ENCODE data around the gene UBE2O. TPM values are rescaled to one million over a fixed set of nuclear protein-coding genes. Genes with fewer than 3 reads are reported as not detected.
A peak's percentile ranks its signal among the peaks of the same experiment; 100 is the strongest.

UBE2O gene
- total RNA-seq, 1 donor from 2014 or later = 19.3 TPM

DNA sequence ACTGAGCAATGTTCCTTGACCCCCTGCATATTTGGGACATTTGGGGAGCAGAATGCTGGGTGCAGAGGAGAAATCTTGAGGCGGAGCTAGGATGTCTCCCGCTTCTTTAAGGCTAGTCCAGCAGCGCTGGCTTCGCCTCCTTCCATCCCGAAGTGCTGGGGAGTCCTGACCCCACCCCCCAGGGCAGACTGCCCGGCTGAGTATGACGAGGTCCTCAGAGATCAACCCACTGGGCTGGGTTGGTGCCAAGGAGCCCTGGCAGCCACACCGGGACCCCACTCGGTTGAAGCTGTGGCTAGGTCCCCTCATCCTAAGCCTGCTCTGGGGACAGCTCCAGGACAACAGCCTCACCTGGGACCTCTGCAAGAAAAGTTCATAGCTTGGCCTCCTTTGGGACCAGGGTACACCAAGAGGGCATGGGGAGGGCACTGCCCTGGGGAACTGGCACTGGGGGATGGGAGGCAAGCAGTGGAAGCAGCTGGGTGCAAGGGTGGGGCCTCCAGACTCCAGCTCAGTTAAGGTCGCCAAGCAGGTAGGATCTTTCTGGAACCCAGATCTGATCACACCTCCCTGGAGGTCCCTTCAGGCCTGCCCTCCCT is 37.3 kb upstream of the UBE2O start:
- no peaks in the 10 kb centered on the region for H3K27me3 ChIP-seq
- DNase-seq (no peak), ATAC-seq (no peak)
- intact Hi-C loops (cut with DNase I) = no loop called here
- peaks cover 39% of the 10 kb centered on the region for H3K4me1 ChIP-seq
- no peaks in the 10 kb centered on the region for H3K9me3 ChIP-seq
- TF ChIP-seq, protein P1, sequence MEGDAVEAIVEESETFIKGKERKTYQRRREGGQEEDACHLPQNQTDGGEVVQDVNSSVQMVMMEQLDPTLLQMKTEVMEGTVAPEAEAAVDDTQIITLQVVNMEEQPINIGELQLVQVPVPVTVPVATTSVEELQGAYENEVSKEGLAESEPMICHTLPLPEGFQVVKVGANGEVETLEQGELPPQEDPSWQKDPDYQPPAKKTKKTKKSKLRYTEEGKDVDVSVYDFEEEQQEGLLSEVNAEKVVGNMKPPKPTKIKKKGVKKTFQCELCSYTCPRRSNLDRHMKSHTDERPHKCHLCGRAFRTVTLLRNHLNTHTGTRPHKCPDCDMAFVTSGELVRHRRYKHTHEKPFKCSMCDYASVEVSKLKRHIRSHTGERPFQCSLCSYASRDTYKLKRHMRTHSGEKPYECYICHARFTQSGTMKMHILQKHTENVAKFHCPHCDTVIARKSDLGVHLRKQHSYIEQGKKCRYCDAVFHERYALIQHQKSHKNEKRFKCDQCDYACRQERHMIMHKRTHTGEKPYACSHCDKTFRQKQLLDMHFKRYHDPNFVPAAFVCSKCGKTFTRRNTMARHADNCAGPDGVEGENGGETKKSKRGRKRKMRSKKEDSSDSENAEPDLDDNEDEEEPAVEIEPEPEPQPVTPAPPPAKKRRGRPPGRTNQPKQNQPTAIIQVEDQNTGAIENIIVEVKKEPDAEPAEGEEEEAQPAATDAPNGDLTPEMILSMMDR (IDR thresholded peaks at IDR 0.05) = no peak
- no peak overlapping the region for H3K4me3 ChIP-seq
- H3K27ac ChIP-seq = no peak overlapping the region
- H3K36me3 ChIP-seq = no peaks in the 10 kb centered on the region

DNA sequence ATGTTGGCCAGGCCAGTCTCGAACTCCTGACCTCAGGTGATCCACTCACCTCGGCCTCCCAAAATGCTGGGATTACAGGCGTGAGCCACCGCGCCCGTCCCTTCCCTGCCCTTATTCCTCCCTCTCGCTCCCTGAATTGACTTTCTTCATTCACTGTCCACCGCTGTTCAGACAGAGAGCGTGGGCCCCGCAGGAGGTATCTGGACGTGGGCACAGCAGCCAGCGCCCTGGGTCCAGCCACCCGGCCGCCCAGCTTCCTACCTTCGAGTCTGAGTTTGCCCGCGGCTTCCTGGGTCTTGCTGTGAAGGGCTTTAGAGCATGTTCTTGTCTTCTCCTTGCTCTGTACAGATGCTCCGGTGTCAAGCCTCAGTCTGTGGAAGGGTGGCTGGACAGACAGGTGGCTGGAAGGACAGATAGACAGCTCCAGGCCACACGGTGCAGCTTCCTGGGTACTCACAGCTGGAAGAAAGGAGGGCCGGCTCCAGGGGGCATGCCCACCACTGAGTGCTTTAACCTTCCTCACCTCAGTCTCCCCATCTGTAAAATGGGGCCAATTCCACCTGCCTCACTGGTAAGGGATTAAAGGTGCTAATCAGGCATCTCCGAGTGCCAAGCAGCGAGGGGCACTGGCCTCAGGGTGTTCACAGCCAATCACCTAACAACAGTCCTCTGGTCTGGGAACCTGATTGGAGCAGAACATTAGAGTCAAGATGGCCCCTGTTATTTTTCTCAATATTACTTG is 34.7 kb upstream of the UBE2O start:
- no peak overlapping the region for H3K4me3 ChIP-seq
- DNase-seq = no peak
- no peak overlapping the region for H3K27ac ChIP-seq
- intact Hi-C loops (cut with DNase I) = no loop called here
- peaks cover 18% of the 10 kb centered on the region for H3K4me1 ChIP-seq
- ATAC-seq = no peak
- TF ChIP-seq, protein P1 (IDR thresholded peaks at IDR 0.05) = no peak
- no peaks in the 10 kb centered on the region for H3K9me3 ChIP-seq
- no peaks in the 10 kb centered on the region for H3K27me3 ChIP-seq
- H3K36me3 ChIP-seq = no peaks in the 10 kb centered on the region

DNA sequence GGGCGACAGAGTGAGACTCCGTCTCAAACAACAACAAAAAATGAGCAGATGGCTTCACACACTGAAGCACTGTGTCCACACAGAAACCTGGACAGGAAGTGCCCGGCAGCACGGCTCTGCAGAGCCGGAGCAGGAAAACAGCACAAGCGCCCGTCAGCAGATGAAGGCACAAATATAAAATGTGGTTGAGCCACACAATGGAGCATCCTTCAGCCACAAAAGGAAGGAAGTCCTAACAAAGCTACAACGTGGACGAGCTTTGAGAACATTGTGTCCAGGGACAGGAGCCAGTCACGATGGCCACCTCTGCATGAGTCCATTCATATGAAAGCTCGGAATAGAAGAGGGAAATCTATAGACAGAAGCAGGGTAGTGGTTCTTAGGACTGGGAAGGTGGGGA is 32.6 kb upstream of the UBE2O start:
- TF ChIP-seq, protein P1 (IDR thresholded peaks at IDR 0.05) = no peak
- peaks cover under 1% of the 10 kb centered on the region for H3K4me1 ChIP-seq
- no peaks in the 10 kb centered on the region for H3K36me3 ChIP-seq
- H3K27ac ChIP-seq = peak overlapping the region; percentile 32
- intact Hi-C loops (cut with DNase I) = no loop called here
- H3K27me3 ChIP-seq = no peaks in the 10 kb centered on the region
- ATAC-seq (peak; percentile 70), DNase-seq (no peak)
- H3K9me3 ChIP-seq = no peaks in the 10 kb centered on the region
- no peak overlapping the region for H3K4me3 ChIP-seq

DNA sequence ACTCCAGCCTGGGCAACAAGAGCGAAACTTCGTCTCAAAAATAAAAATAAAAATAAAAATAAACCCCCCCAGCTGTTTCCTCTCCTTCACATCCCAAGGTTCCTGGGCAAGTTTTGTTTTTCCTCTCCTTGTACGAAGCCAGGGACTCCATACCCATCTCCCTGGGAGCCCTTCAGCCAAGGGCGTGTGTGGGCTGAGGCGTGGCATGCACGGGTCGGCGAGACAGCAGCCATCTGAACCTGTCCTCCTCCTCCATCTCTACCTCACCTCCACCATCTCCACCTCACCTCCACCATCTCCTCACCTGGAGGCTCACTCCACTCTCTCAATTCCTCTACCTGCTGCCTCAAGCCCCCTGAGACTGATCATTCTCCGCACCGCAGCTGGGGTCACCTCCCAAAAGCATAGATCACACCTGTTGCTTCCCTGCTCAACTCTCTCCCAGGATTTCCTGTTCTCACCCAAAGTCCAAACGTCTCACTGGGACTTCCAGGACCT is 31.3 kb upstream of the UBE2O start:
- TF ChIP-seq, protein P1 (IDR thresholded peaks at IDR 0.05) = no peak
- H3K27me3 ChIP-seq = no peaks in the 10 kb centered on the region
- no peaks in the 10 kb centered on the region for H3K36me3 ChIP-seq
- no peak for ATAC-seq
- DNase-seq = no peak
- no peak overlapping the region for H3K4me3 ChIP-seq
- no peak overlapping the region for H3K27ac ChIP-seq
- intact Hi-C loops (cut with DNase I) = no loop called here
- no peaks in the 10 kb centered on the region for H3K4me1 ChIP-seq
- no peaks in the 10 kb centered on the region for H3K9me3 ChIP-seq

DNA sequence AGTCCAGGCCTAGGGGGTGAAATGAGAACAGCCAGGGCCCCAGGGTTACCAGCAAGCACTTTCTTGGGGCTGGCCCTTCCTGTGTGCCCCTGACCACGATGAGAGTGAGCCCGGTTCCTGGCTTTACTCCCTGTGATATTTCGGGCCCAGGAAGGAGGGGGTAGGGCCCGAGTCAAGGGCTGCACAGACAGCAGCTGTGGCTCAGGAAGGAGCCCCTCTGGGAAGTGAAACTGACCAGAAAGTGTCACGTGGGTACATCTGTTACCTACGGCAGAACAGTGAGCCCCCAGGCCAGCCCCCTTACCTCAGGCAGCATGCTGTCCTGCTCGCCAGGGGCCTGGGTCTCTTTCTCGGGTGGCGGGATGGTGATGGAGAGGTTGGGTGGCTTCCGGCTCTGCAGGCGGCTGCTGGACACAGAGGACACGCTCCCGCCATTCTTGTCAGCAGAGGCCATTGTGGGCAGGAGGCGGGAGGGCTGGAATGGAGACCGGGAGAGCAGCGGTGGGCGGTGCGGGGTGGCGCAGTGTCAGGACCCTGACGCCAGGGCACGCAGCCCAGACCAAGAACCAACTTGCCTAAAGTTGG is 28.2 kb upstream of the UBE2O start:
- Histone ChIP-seq H3K27me3 (no peaks in the 10 kb centered on the region), H3K9me3 (no peaks in the 10 kb centered on the region), H3K4me1 (no peaks in the 10 kb centered on the region), H3K4me3 (no peak overlapping the region), H3K36me3 (peaks cover 9% of the 10 kb centered on the region), H3K27ac (no peak overlapping the region)
- TF ChIP-seq, protein P1 (IDR thresholded peaks at IDR 0.05) = no peak
- intact Hi-C loops (cut with DNase I) = no loop called here
- no peak for DNase-seq
- ATAC-seq = no peak
